H9 (cell line): ENCODE results near the gene KIF26A. TPM values are rescaled to one million over a fixed set of nuclear protein-coding genes. Genes with fewer than 3 reads are reported as not detected.

ENCODE experiments used
- DNase-seq: peaks from one replicate; pipeline ENCODE4 v3.0.0-alpha.2; 2017
- H2AFZ ChIP-seq: one replicate; pipeline ENCODE4 v1.6.1; 2013; ENCODE audit warnings: mild to moderate bottlenecking, low read length, control low read depth, moderate library complexity
- H2AK5ac ChIP-seq: 2 replicates; pipeline ENCODE4 v1.6.1; 2013; ENCODE audit warnings: low read length, control low read depth, mixed read lengths; ENCODE audit not compliant: insufficient read length
- H2BK120ac ChIP-seq: one replicate; pipeline ENCODE4 v1.6.1; 2013; ENCODE audit warnings: low read depth, mild to moderate bottlenecking, low read length, control low read depth, inconsistent platforms; ENCODE audit not compliant: poor library complexity, severe bottlenecking
- H2BK12ac ChIP-seq: 2 replicates; pipeline ENCODE4 v1.6.1; 2013; ENCODE audit warnings: low read length, control low read depth, mixed read lengths, low read depth; ENCODE audit not compliant: insufficient read length
- H2BK15ac ChIP-seq: 2 replicates; pipeline ENCODE4 v1.6.1; 2013; ENCODE audit warnings: low read depth, low read length, control low read depth
- H2BK20ac ChIP-seq: one replicate; pipeline ENCODE4 v1.6.1; 2013; ENCODE audit warnings: low read depth, mild to moderate bottlenecking, low read length, control low read depth, inconsistent platforms; ENCODE audit not compliant: poor library complexity, severe bottlenecking
- H2BK5ac ChIP-seq: 2 replicates; pipeline ENCODE4 v1.6.1; 2013; ENCODE audit warnings: low read length, control low read depth, mixed read lengths; ENCODE audit not compliant: insufficient read length
- H3K14ac ChIP-seq: 2 replicates; pipeline ENCODE4 v1.6.1; 2013; ENCODE audit warnings: low read length, control low read depth; ENCODE audit not compliant: insufficient read depth
- H3K18ac ChIP-seq: 2 replicates; pipeline ENCODE4 v1.6.1; 2013; ENCODE audit warnings: low read depth, mild to moderate bottlenecking, mixed read lengths, low read length, control low read depth; ENCODE audit not compliant: insufficient read length
- H3K23ac ChIP-seq: 2 replicates; pipeline ENCODE4 v1.6.1; 2013; ENCODE audit warnings: low read length, control low read depth, mixed read lengths, low read depth; ENCODE audit not compliant: insufficient read length
- H3K23me2 ChIP-seq: 2 replicates; pipeline ENCODE4 v1.6.1; 2013; ENCODE audit warnings: low read depth, mild to moderate bottlenecking, mixed read lengths, low read length, control low read depth; ENCODE audit not compliant: insufficient read length, poor library complexity, severe bottlenecking
- H3K27ac ChIP-seq: 2 replicates; pipeline ENCODE4 v1.5.1; 2013; ENCODE audit warnings: low read length, control low read depth, mixed read lengths, low read depth; ENCODE audit not compliant: insufficient read length
- H3K27me3 ChIP-seq: 2 replicates; pipeline ENCODE4 v1.6.1; 2013; ENCODE audit warnings: low read length, control low read depth, inconsistent platforms; ENCODE audit not compliant: insufficient read depth
- H3K4ac ChIP-seq: 2 replicates; pipeline ENCODE4 v1.6.1; 2013; ENCODE audit warnings: low read depth, mild to moderate bottlenecking, control low read depth, inconsistent platforms, low read length, moderate library complexity
- H3K4me1 ChIP-seq: 2 replicates; pipeline ENCODE4 v1.6.1; 2013; ENCODE audit warnings: low read length, control low read depth, inconsistent platforms; ENCODE audit not compliant: insufficient read depth
- H3K4me2 ChIP-seq: 2 replicates; pipeline ENCODE4 v1.6.1; 2013; ENCODE audit warnings: low read length, control low read depth, mixed read lengths; ENCODE audit not compliant: insufficient read length, insufficient read depth
- H3K56ac ChIP-seq: 2 replicates; pipeline ENCODE4 v1.6.1; 2013; ENCODE audit warnings: low read depth, mild to moderate bottlenecking, mixed read lengths, low read length, control low read depth; ENCODE audit not compliant: insufficient read length
- H3K79me1 ChIP-seq: 2 replicates; pipeline ENCODE4 v1.6.1; 2013; ENCODE audit warnings: low read depth, mild to moderate bottlenecking, moderate library complexity, low read length, control low read depth, inconsistent platforms; ENCODE audit not compliant: insufficient read depth, poor library complexity, severe bottlenecking
- H3K79me2 ChIP-seq: 2 replicates; pipeline ENCODE4 v1.6.1; 2013; ENCODE audit warnings: low read length, control low read depth, inconsistent platforms; ENCODE audit not compliant: insufficient read depth
- H3K9ac ChIP-seq: 2 replicates; pipeline ENCODE4 v1.6.1; 2013; ENCODE audit warnings: low read length, control low read depth, mixed read lengths; ENCODE audit not compliant: insufficient read length; ENCODE audit errors: extremely low read depth
- H3K9me3 ChIP-seq: one replicate; pipeline ENCODE4 v1.6.1; 2013; ENCODE audit warnings: low read depth, low read length, inconsistent platforms; ENCODE audit not compliant: control insufficient read depth
- H3T11ph ChIP-seq: one replicate; pipeline ENCODE4 v1.6.1; 2013; ENCODE audit warnings: mild to moderate bottlenecking, low read length, control low read depth, inconsistent platforms
- H4K20me1 ChIP-seq: one replicate; pipeline ENCODE4 v1.6.1; 2013; ENCODE audit not compliant: control insufficient read depth, insufficient read length, insufficient read depth
- H4K5ac ChIP-seq: 2 replicates; pipeline ENCODE4 v1.6.1; 2013; ENCODE audit warnings: low read depth, mild to moderate bottlenecking, mixed read lengths, low read length, control low read depth; ENCODE audit not compliant: insufficient read length
- H4K8ac ChIP-seq: replicated peaks from 2 replicates; pipeline ENCODE4 v1.6.1; 2013; ENCODE audit warnings: low read length, control low read depth, mixed read lengths, low read depth; ENCODE audit not compliant: insufficient read length
- H4K91ac ChIP-seq: 2 replicates; pipeline ENCODE4 v1.6.1; 2013; ENCODE audit warnings: low read depth, mild to moderate bottlenecking, moderate library complexity, mixed read lengths, low read length, control low read depth; ENCODE audit not compliant: insufficient read length
- H3K27ac Mint-ChIP-seq, 3 experiments: 2 replicates in 2 of 3; 3 replicates in 1 of 3; pipeline ENCODE4 v1.8.0; 2020 to 2021; ENCODE audit warnings: mixed read lengths in 3 of 3, mild to moderate bottlenecking in 1 of 3, moderate library complexity in 1 of 3
- H3K27me3 Mint-ChIP-seq: 2 replicates; pipeline ENCODE4 v1.8.0; 2021; ENCODE audit warnings: low read depth, mild to moderate bottlenecking, moderate library complexity, mixed read lengths
- H3K36me3 Mint-ChIP-seq, 3 experiments: 2 replicates in 2 of 3; 3 replicates in 1 of 3; pipeline ENCODE4 v1.8.0; 2020 to 2021; ENCODE audit warnings: low read depth in 3 of 3, mixed read lengths in 3 of 3; ENCODE audit not compliant: insufficient read depth in 1 of 3
- H3K4me1 Mint-ChIP-seq, 2 experiments: 2 replicates each; pipeline ENCODE4 v1.8.0; 2020; ENCODE audit warnings: mixed read lengths in 2 of 2
- H3K4me3 Mint-ChIP-seq, 2 experiments: 2 replicates in 1 of 2; 3 replicates in 1 of 2; pipeline ENCODE4 v1.8.0; 2020 to 2021; ENCODE audit warnings: mild to moderate bottlenecking in 2 of 2, mixed read lengths in 2 of 2, moderate library complexity in 1 of 2
- H3K9me3 Mint-ChIP-seq, 2 experiments: 2 replicates in 1 of 2; 3 replicates in 1 of 2; pipeline ENCODE4 v1.8.0; 2020; ENCODE audit warnings: mild to moderate bottlenecking in 2 of 2, mixed read lengths in 2 of 2, moderate library complexity in 1 of 2
- CTCF ChIP-seq: fragments of 200-600 bp; sonication (generic); conservative IDR thresholded peaks from 3 replicates; pipeline ENCODE4 v1.8.0; 2021; ENCODE audit warnings: antibody characterized with exemption, mild to moderate bottlenecking
- WGBS: extraction: QIAGEN DNeasy Blood & Tissue Kit; methylation state at CpG from one replicate; pipeline ENCODE4 v1.1.7; 2013; ENCODE audit warnings: missing lambda C conversion rate, low lambda C conversion rate, mixed read lengths; ENCODE audit not compliant: insufficient read length; ENCODE audit errors: extremely low coverage; 5-methylcytosine and 5-hydroxymethylcytosine counted together
- total RNA-seq: library from RNA; stranded (reverse); gene quantifications from 2 replicates; pipeline ENCODE4 v1.2.1, GENCODE V29; 2021

The KIF26A gene
- total RNA-seq, 1 experiment from 2014 or later, result 44.2 TPM

- TF ChIP-seq CTCF, result no peak
- no CpG with 5 or more reads among the region's 11 CpGs for WGBS
- DNase-seq, result no peak
Observed at GRCh38 chr14:104222396-104223036, 84.1 kb downstream of the KIF26A start.

More at GRCh38 chr14:104222396-104223036, 84.1 kb downstream of the KIF26A start:
- no peak overlapping the region for H2AFZ ChIP-seq
- H4K20me1 ChIP-seq, result no peaks in the 10 kb centered on the region
- H3K79me1 ChIP-seq, result no peaks in the 10 kb centered on the region
- H2AK5ac ChIP-seq, result no peak overlapping the region
- no peak overlapping the region for H2BK120ac ChIP-seq
- H3K4me2 ChIP-seq, result no peak overlapping the region
- H3K56ac ChIP-seq, result no peak overlapping the region
- H3K4me1 Mint-ChIP-seq, result peaks cover 31 to 57% of the 10 kb centered on the region in 2 experiments
- H3K14ac ChIP-seq, result no peak overlapping the region
- H4K8ac ChIP-seq, result no peak overlapping the region
- H3K23me2 ChIP-seq, result no peaks in the 10 kb centered on the region
- no peak overlapping the region for H4K5ac ChIP-seq
- no peak overlapping the region for H2BK15ac ChIP-seq
- H2BK5ac ChIP-seq, result no peak overlapping the region
- H3T11ph ChIP-seq, result no peak overlapping the region
- H3K18ac ChIP-seq, result no peak overlapping the region
- H3K36me3 Mint-ChIP-seq, result no peaks in the 10 kb centered on the region
- no peaks in the 10 kb centered on the region for H3K79me2 ChIP-seq
- H3K9me3 ChIP-seq, result no peaks in the 10 kb centered on the region
- H3K27ac ChIP-seq, result no peak overlapping the region
- H3K4me1 ChIP-seq, result no peaks in the 10 kb centered on the region; the same call in 1 of the 2 replicates
- no peaks in the 10 kb centered on the region for H3K27me3 Mint-ChIP-seq
- H3K4ac ChIP-seq, result no peak overlapping the region
- H2BK12ac ChIP-seq, result no peak overlapping the region
- H3K9ac ChIP-seq, result no peak overlapping the region
- H3K27me3 ChIP-seq, result no peaks in the 10 kb centered on the region
- peak overlapping the region in 1 of 3 experiments; percentile 39; a peak in 2 of 7 replicates for H3K27ac Mint-ChIP-seq
- no peak overlapping the region for H3K23ac ChIP-seq
- no peak overlapping the region for H3K4me3 Mint-ChIP-seq
- no peaks in the 10 kb centered on the region; a peak in 2 of 5 replicates for H3K9me3 Mint-ChIP-seq
- no peak overlapping the region for H4K91ac ChIP-seq
- no peak overlapping the region for H2BK20ac ChIP-seq
